OCI-LY3 (cell line): ENCODE data around the gene TLK1.

Experiments
- EZH2phosphoT487 ChIP-seq: fragments of 200-600 bp; shearing (Covaris generic); IDR thresholded peaks from 2 replicates; pipeline ENCODE4 v1.6.1; 2018; ENCODE audit warnings: antibody characterized with exemption, mixed run types, low read depth
- TF ChIP-seq, protein P1 (sequence below): fragments of 200-600, 300-600 bp; sonication (generic); IDR thresholded peaks from 2 replicates; pipeline ENCODE4 v1.5.1; 2014; ENCODE audit warnings: antibody characterized with exemption, low read length, low read depth

GRCh38 chr2:171141320-171141719 lies 19.4 kb downstream of the TLK1 start:
- TF ChIP-seq, protein P1, sequence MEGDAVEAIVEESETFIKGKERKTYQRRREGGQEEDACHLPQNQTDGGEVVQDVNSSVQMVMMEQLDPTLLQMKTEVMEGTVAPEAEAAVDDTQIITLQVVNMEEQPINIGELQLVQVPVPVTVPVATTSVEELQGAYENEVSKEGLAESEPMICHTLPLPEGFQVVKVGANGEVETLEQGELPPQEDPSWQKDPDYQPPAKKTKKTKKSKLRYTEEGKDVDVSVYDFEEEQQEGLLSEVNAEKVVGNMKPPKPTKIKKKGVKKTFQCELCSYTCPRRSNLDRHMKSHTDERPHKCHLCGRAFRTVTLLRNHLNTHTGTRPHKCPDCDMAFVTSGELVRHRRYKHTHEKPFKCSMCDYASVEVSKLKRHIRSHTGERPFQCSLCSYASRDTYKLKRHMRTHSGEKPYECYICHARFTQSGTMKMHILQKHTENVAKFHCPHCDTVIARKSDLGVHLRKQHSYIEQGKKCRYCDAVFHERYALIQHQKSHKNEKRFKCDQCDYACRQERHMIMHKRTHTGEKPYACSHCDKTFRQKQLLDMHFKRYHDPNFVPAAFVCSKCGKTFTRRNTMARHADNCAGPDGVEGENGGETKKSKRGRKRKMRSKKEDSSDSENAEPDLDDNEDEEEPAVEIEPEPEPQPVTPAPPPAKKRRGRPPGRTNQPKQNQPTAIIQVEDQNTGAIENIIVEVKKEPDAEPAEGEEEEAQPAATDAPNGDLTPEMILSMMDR: no peak
- TF ChIP-seq EZH2phosphoT487: no peak
